GM18867 (cell line): ENCODE measurements around the gene ZNF664.
"Not testable (repeated sequence)": the region's sequence is repeated elsewhere in the genome, so short reads cannot be mapped to it uniquely, and the experiment has no call there.

Experiments
- ATAC-seq: cut with Tn5 transposase; IDR thresholded peaks from one replicate; pipeline ENCODE4 v1.9.1; 2021; ENCODE audit warnings: mild to moderate bottlenecking, moderate library complexity; ENCODE audit not compliant: unreplicated experiment

ZNF664 gene

GRCh38 chr12:123941000-123941399, 32.0 kb upstream of the ZNF664 start:
- no peak for ATAC-seq

GRCh38 chr12:123941624-123942237, 31.3 kb upstream of the ZNF664 start:
- no peak for ATAC-seq

GRCh38 chr12:123942238-123942653, 30.8 kb upstream of the ZNF664 start:
- ATAC-seq = no peak

- ATAC-seq = no peak
Observed at GRCh38 chr12:123942911-123943648, 29.9 kb upstream of the ZNF664 start.

- ATAC-seq = no peak
Observed at GRCh38 chr12:123943816-123944215, 29.2 kb upstream of the ZNF664 start.

GRCh38 chr12:123944696-123945095, 28.3 kb upstream of the ZNF664 start:
- no peak for ATAC-seq

GRCh38 chr12:123945287-123946151, 27.5 kb upstream of the ZNF664 start:
- no peak for ATAC-seq

GRCh38 chr12:123946152-123946515, 26.9 kb upstream of the ZNF664 start:
- no peak for ATAC-seq

GRCh38 chr12:123946516-123947505, 26.2 kb upstream of the ZNF664 start:
- ATAC-seq = not testable (repeated sequence)

GRCh38 chr12:123947531-123947930, 25.5 kb upstream of the ZNF664 start:
- not testable (repeated sequence) for ATAC-seq

- no peak for ATAC-seq
Observed at GRCh38 chr12:123948401-123948795, 24.6 kb upstream of the ZNF664 start.

- ATAC-seq = no peak
Observed at GRCh38 chr12:123948796-123949769, 23.9 kb upstream of the ZNF664 start.

- no peak for ATAC-seq
Observed at GRCh38 chr12:123949770-123950165, 23.2 kb upstream of the ZNF664 start.

- no peak for ATAC-seq
Observed at GRCh38 chr12:123950476-123951349, 22.3 kb upstream of the ZNF664 start.

- no peak for ATAC-seq
Observed at GRCh38 chr12:123951467-123951866, 21.5 kb upstream of the ZNF664 start.

- no peak for ATAC-seq
Observed at GRCh38 chr12:123952037-123952436, 21.0 kb upstream of the ZNF664 start.

GRCh38 chr12:123954647-123955350, 18.2 kb upstream of the ZNF664 start:
- no peak for ATAC-seq

GRCh38 chr12:123956249-123956648, 16.8 kb upstream of the ZNF664 start:
- no peak for ATAC-seq
